ENCODE data around the gene NRL.

- TF ChIP-seq CTCF (IDR thresholded peaks at IDR 0.05) (no peak), POLR2A (IDR thresholded peaks at IDR 0.05) (no peak)
Measured at GRCh38 chr14:24067133-24068082, 47.3 kb downstream of the NRL start.
